H54 (cell line): ENCODE data around the gene ENOPH1.
A peak's percentile ranks its signal among the peaks of the same experiment; 100 is the strongest.

Source experiments
- DNase-seq: peaks from one replicate; pipeline ENCODE4 v3.0.0; 2011; ENCODE audit warnings: low spot score, mixed read lengths; ENCODE audit not compliant: insufficient read length
- FAIRE-seq: peaks from 3 replicates; lab custom pipeline; 2011; peaks lifted over from hg19 to GRCh38; lab: Jason Lieb, UNC
- POLR2A ChIP-seq: IDR thresholded peaks from 2 replicates; pipeline ENCODE4 v1.6.1; 2011; ENCODE audit warnings: low read depth, mild to moderate bottlenecking, low read length

ENOPH1 gene

GRCh38 chr4:82434949-82435348 lies 4.6 kb downstream of the ENOPH1 start:
- no peak for DNase-seq
- no peak for TF ChIP-seq POLR2A
- no peak for FAIRE-seq

GRCh38 chr4:82436130-82436529 lies 5.7 kb downstream of the ENOPH1 start:
- FAIRE-seq (no peak), DNase-seq (no peak)
- TF ChIP-seq POLR2A, result no peak

- DNase-seq (no peak), FAIRE-seq (no peak)
- no peak for TF ChIP-seq POLR2A
Measured at GRCh38 chr4:82436780-82437179, 6.4 kb downstream of the ENOPH1 start.

GRCh38 chr4:82437285-82438005 lies 7.1 kb downstream of the ENOPH1 start:
- no peak for FAIRE-seq
- DNase-seq, result no peak
- no peak for TF ChIP-seq POLR2A

- FAIRE-seq (no peak), DNase-seq (no peak)
- no peak for TF ChIP-seq POLR2A
Measured at GRCh38 chr4:82439088-82439487, 8.7 kb downstream of the ENOPH1 start.

GRCh38 chr4:82447886-82448285 lies 17.5 kb downstream of the ENOPH1 start:
- no peak for TF ChIP-seq POLR2A
- DNase-seq (no peak), FAIRE-seq (no peak)

GRCh38 chr4:82450966-82451755 lies 20.8 kb downstream of the ENOPH1 start:
- no peak for DNase-seq
- no peak for TF ChIP-seq POLR2A
- no peak for FAIRE-seq

GRCh38 chr4:82452026-82452425 lies 21.6 kb downstream of the ENOPH1 start:
- no peak for TF ChIP-seq POLR2A
- DNase-seq (no peak), FAIRE-seq (no peak)

- FAIRE-seq (no peak), DNase-seq (no peak)
- TF ChIP-seq POLR2A, result no peak
Measured at GRCh38 chr4:82457266-82457665, 26.9 kb downstream of the ENOPH1 start.

GRCh38 chr4:82458729-82459128 lies 28.3 kb downstream of the ENOPH1 start:
- DNase-seq, result no peak
- FAIRE-seq, result no peak
- TF ChIP-seq POLR2A, result no peak

GRCh38 chr4:82461710-82462109 lies 31.3 kb downstream of the ENOPH1 start:
- FAIRE-seq, result no peak
- DNase-seq, result no peak
- TF ChIP-seq POLR2A, result no peak

- TF ChIP-seq POLR2A, result no peak
- FAIRE-seq, result peak; percentile 52
- peak; percentile 16 for DNase-seq
Measured at GRCh38 chr4:82462415-82462831, 32.0 kb downstream of the ENOPH1 start.

GRCh38 chr4:82463221-82463620 lies 32.8 kb downstream of the ENOPH1 start:
- DNase-seq, result no peak
- no peak for FAIRE-seq
- TF ChIP-seq POLR2A, result no peak

- no peak for DNase-seq
- no peak for TF ChIP-seq POLR2A
- no peak for FAIRE-seq
Measured at GRCh38 chr4:82467471-82467870, 37.1 kb downstream of the ENOPH1 start.
